Common myeloid progenitor, CD34-positive (primary cell): Measurements from ENCODE around the gene PLCB3.

Source experiments
- CTCF ChIA-PET: fragments of 350-600 bp; sonication (Branson Sonifier 250); formaldehyde crosslinking; loops from one replicate; lab custom pipeline; 2021; ENCODE audit warnings: antibody characterized with exemption; lab: Charles Lee
- POLR2A ChIA-PET: fragments of 350-600 bp; sonication (Branson Sonifier 250); formaldehyde crosslinking; loops from one replicate; lab custom pipeline; 2021; ENCODE audit warnings: antibody characterized with exemption; lab: Charles Lee
- DNase-seq, 3 donors: peaks; one replicate each; pipeline versions ENCODE4 v3.0.0 to v3.0.0-alpha.2; 2013
- H3K27ac ChIP-seq, 2 experiments: 1 replicate in 1 of 2; 2 replicates in 1 of 2; pipeline ENCODE4 v1.7.0; 2013; ENCODE audit warnings: inconsistent platforms in 2 of 2, low read length in 2 of 2, mild to moderate bottlenecking in 2 of 2, low read depth in 1 of 2, moderate library complexity in 1 of 2; ENCODE audit not compliant: severe bottlenecking in 2 of 2, insufficient read depth in 1 of 2, poor library complexity in 1 of 2
- H3K27me3 ChIP-seq, 5 experiments: replicated peaks in 2 of 5; 1 replicate in 3 of 5; 2 replicates in 2 of 5; pipeline versions ENCODE4 v1.6.1 to v1.7.0; 2013; ENCODE audit warnings: low read length in 4 of 5, mild to moderate bottlenecking in 2 of 5, moderate library complexity in 2 of 5, inconsistent platforms in 1 of 5; ENCODE audit not compliant: insufficient read depth in 5 of 5, control insufficient read depth in 4 of 5
- H3K36me3 ChIP-seq, 4 experiments: 1 replicate in 2 of 4; 2 replicates in 2 of 4; pipeline versions ENCODE4 v1.6.1 to v1.7.0; 2013; ENCODE audit warnings: low read length in 3 of 4, control low read depth in 1 of 4, mild to moderate bottlenecking in 1 of 4; ENCODE audit not compliant: control insufficient read depth in 4 of 4, insufficient read depth in 4 of 4
- H3K4me1 ChIP-seq, 4 experiments: 1 replicate in 3 of 4; 2 replicates in 1 of 4; pipeline versions ENCODE4 v1.6.1 to v1.7.1; 2013; ENCODE audit warnings: low read length in 3 of 4, mild to moderate bottlenecking in 3 of 4, control low read depth in 1 of 4, inconsistent platforms in 1 of 4, moderate library complexity in 1 of 4; ENCODE audit not compliant: control insufficient read depth in 4 of 4, insufficient read depth in 4 of 4; ENCODE audit errors: control extremely low read depth in 1 of 4
- H3K4me3 ChIP-seq, 7 experiments: 1 replicate in 4 of 7; 2 replicates in 3 of 7; pipeline versions ENCODE4 v1.5.1 to v1.7.0; 2013; ENCODE audit warnings: mild to moderate bottlenecking in 7 of 7, low read length in 6 of 7, moderate library complexity in 6 of 7, inconsistent platforms in 2 of 7, low read depth in 2 of 7, control low read depth in 1 of 7; ENCODE audit not compliant: insufficient read depth in 4 of 7, control insufficient read depth in 1 of 7; ENCODE audit errors: extremely low read depth in 1 of 7
- H3K9me3 ChIP-seq, 5 experiments: 1 replicate in 4 of 5; 2 replicates in 1 of 5; pipeline versions ENCODE4 v1.6.1 to v1.7.1; 2013; ENCODE audit warnings: low read length in 4 of 5, mild to moderate bottlenecking in 2 of 5, inconsistent platforms in 1 of 5, low read depth in 1 of 5, moderate library complexity in 1 of 5; ENCODE audit not compliant: control insufficient read depth in 4 of 5, insufficient read depth in 2 of 5; ENCODE audit errors: control extremely low read depth in 1 of 5
- WGBS: methylation state at CpG from one replicate; pipeline ENCODE4 v1.1.5; 2013; ENCODE audit not compliant: insufficient coverage; 5-methylcytosine and 5-hydroxymethylcytosine counted together

Gene PLCB3

DNA sequence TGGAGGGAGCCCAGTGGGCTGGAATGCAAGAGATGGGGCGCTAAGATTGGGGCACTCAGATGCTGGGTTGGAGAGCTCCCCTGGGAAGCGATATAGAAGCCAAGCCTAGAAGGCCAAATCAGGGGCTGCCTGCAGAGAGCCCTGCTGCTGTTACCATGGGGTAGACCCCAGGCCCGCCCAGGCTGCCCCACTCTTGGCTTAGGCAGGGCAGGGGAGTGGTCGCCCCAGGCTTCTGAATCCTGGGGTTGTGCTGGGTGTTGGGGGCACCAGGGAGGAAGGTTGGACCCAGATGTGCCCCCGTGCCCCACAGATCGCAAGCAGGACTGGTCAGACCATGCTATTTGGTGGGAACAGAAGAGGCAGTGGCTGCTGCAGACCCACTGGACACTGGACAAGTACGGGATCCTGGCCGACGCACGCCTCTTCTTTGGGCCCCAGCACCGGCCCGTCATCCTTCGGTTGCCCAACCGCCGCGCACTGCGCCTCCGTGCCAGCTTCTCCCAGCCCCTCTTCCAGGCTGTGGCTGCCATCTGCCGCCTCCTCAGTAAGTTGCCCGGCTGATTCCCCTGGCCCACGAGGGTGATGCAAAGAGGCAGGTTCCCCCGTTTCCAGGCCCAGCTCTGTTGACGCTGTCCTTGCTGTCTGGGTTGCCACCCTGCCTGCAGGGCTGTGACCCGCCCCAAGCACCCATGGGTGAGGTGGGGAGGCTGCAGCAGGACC, 40.9 kb upstream of the PLCB3 start:
- H3K4me3 ChIP-seq = no peak overlapping the region
- H3K27me3 ChIP-seq = no peaks in the 10 kb centered on the region
- H3K36me3 ChIP-seq = peaks cover 12 to 59% (median 41%) of the 10 kb centered on the region in 4 experiments
- H3K9me3 ChIP-seq = no peaks in the 10 kb centered on the region
- POLR2A ChIA-PET = interaction anchor here (0.5 to 1.0 kb wide), 2 partner anchors 9 to 31 kb away, joined by 3 read pairs; partner anchors contain the start of gene FKBP2
- no peak overlapping the region for H3K27ac ChIP-seq
- H3K4me1 ChIP-seq = peaks cover 5 to 41% (median 37%) of the 10 kb centered on the region in 4 experiments
- CTCF ChIA-PET = interaction anchor here (1.0 to 15.6 kb wide), 5 partner anchors 10 to 127 kb away, joined by 3 to 321 read pairs (median 123); partner anchors contain the start of genes CATSPERZ, ESRRA, FKBP2 and NUDT22
- no peak for DNase-seq
- WGBS = 97% methylated on average over 22 of the region's 24 CpGs

DNA sequence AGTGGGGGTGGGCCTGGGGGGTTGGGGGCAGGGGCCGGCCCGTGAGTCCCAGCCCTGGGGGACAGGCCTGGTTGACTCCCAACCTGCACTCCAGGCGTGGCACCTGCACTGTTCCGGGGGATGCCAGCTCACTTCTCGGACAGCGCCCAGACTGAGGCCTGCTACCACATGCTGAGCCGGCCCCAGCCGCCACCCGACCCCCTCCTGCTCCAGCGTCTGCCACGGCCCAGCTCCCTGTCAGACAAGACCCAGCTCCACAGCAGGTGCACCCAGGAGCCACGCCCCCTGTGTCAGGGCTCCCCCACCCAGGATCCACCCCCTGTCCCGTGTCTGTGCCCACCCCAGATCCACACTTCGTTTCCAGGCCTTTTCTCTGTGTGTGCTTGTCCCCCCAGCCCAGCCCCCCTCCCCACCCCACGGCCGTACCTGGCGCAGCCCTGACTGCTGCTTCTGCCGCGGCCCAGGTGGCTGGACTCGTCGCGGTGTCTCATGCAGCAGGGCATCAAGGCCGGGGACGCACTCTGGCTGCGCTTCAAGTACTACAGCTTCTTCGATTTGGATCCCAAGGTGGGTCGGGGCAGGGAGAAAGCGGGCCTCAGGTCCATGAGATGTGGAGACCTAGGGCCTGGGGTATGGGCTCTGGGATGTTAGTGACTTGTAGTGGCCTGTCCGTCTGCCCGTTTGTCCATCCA, 40.0 kb upstream of the PLCB3 start:
- Histone ChIP-seq H3K4me1 (peaks cover 0 to 32% (median 29%) of the 10 kb centered on the region in 4 experiments), H3K9me3 (no peaks in the 10 kb centered on the region), H3K4me3 (no peak overlapping the region), H3K36me3 (peaks cover 12 to 61% (median 41%) of the 10 kb centered on the region in 4 experiments), H3K27ac (peak overlapping the region in 1 of 2 experiments; percentile 49), H3K27me3 (no peaks in the 10 kb centered on the region)
- WGBS = 93% methylated on average over 17 of the region's 30 CpGs
- ChIA-PET POLR2A (interaction anchor here (0.5 to 1.2 kb wide), 3 partner anchors 13 to 30 kb away, joined by 3 read pairs; partner anchors contain the start of gene FKBP2), CTCF (interaction anchor here (1.0 to 15.6 kb wide), 2 partner anchors 9 to 127 kb away, joined by 3 to 321 read pairs; partner anchors contain the start of genes NUDT22 and TRPT1)
- no peak for DNase-seq

DNA sequence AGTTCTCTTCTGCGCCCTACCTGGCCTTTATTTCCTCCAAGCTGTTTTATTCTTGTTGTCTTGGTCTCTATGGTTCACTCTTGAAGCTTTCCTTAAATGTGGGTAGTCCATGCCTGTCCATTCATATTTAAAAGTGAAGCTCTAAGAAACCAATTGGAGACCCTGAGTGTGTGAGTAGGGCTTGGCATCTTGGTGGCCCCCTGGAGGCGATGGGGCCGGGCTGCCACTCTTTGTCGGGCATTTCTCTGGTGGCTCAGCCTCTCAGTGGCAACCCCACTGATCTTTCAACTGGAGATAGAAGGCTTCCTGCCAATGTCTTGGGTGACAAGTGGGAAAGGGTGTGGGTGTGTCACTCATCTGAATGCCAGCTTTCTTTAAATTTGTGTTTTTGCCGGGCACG, 34.5 kb upstream of the PLCB3 start:
- DNase-seq = peak; percentile 29 to 57 (median 56)
- POLR2A ChIA-PET = interaction anchor here (1.0 to 5.7 kb wide), 4 partner anchors 8 to 14 kb away, joined by 3 to 49 read pairs (median 4); partner anchors contain the start of genes DNAJC4, FERMT3, NUDT22 and TRPT1
- no peak overlapping the region for H3K4me3 ChIP-seq
- CTCF ChIA-PET = interaction anchor here (0.9 to 16.0 kb wide), 10 partner anchors 9 to 85 kb away, joined by 3 to 321 read pairs (median 4); partner anchors contain the start of genes FERMT3, NUDT22 and TRPT1
- 80% methylated on average over 6 of the region's 6 CpGs for WGBS
- no peaks in the 10 kb centered on the region for H3K4me1 ChIP-seq
- H3K9me3 ChIP-seq = no peaks in the 10 kb centered on the region
- H3K27ac ChIP-seq = no peak overlapping the region
- no peaks in the 10 kb centered on the region for H3K27me3 ChIP-seq
- H3K36me3 ChIP-seq = peaks cover 18 to 74% (median 49%) of the 10 kb centered on the region in 4 experiments

DNA sequence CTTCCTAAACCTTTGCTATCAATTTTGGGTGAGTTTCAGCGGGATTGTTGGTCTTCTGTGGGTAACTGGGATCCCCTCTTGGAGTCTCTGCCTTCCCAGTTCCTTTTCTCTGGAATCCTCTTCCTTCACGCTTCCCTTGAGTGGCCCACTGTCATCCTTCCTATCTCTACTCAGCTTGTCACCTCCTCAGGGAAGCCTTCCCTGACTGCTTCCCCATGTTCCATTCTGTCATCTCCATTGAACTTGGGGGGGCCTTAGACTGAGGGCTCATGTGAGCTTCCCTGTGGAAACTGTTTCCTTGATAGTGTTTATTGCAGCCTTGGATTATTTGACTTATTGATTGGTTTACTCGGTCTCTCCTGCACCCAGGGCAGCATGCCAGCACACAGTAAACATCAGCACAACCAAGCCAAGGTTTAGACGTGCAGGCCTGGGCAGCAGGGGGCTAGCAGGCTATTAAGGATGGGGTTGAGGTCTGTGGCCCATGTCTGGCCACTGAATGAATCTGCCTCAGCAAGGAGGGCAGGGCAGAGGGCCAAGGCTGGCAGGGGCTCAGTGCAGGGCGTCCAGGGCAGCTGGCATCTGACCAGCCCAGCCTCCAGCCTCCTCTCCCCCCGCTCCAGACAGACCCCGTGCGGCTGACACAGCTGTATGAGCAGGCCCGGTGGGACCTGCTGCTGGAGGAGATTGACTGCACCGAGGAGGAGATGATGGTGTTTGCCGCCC, 32.5 kb upstream of the PLCB3 start:
- Histone ChIP-seq H3K4me1 (no peaks in the 10 kb centered on the region), H3K9me3 (no peaks in the 10 kb centered on the region), H3K36me3 (peaks cover 12 to 74% (median 51%) of the 10 kb centered on the region in 4 experiments), H3K27me3 (no peaks in the 10 kb centered on the region), H3K27ac (no peak overlapping the region), H3K4me3 (no peak overlapping the region)
- CTCF ChIA-PET = interaction anchor here (1.0 to 16.0 kb wide), 5 partner anchors 9 to 85 kb away, joined by 4 to 321 read pairs (median 5); partner anchors contain the start of gene FERMT3
- 93% methylated on average over 6 of the region's 11 CpGs for WGBS
- no peak for DNase-seq
- POLR2A ChIA-PET = interaction anchor here (5.7 kb wide), 1 partner anchor 14 kb away, joined by 49 read pairs; the partner anchor contains the start of gene FERMT3

DNA sequence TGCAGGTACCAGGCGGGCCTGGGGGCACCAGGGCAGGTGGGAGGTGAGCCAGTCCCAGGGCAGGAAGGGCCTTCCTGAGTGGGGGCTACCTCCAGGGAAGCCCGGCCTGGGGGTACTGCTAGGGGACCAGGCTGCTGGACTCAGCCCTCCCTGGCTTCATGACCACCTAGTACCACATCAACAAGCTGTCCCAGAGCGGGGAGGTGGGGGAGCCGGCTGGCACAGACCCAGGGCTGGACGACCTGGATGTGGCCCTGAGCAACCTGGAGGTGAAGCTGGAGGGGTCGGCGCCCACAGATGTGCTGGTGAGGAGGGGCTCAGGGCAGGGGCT, 32.0 kb upstream of the PLCB3 start:
- Histone ChIP-seq H3K36me3 (peaks cover 12 to 75% (median 52%) of the 10 kb centered on the region in 4 experiments), H3K9me3 (no peaks in the 10 kb centered on the region), H3K27ac (no peak overlapping the region), H3K4me1 (peaks cover 0 to under 1% (median 0%) of the 10 kb centered on the region in 4 experiments), H3K4me3 (no peak overlapping the region), H3K27me3 (no peaks in the 10 kb centered on the region)
- ChIA-PET POLR2A (interaction anchor here (0.9 to 5.7 kb wide), 2 partner anchors 9 to 14 kb away, joined by 3 to 49 read pairs; partner anchors contain the start of gene FERMT3), CTCF (interaction anchor here (1.0 to 16.0 kb wide), 4 partner anchors 8 to 85 kb away, joined by 4 to 321 read pairs (median 5); partner anchors contain the start of gene FERMT3)
- DNase-seq = no peak
- WGBS = 94% methylated on average over 6 of the region's 7 CpGs

DNA sequence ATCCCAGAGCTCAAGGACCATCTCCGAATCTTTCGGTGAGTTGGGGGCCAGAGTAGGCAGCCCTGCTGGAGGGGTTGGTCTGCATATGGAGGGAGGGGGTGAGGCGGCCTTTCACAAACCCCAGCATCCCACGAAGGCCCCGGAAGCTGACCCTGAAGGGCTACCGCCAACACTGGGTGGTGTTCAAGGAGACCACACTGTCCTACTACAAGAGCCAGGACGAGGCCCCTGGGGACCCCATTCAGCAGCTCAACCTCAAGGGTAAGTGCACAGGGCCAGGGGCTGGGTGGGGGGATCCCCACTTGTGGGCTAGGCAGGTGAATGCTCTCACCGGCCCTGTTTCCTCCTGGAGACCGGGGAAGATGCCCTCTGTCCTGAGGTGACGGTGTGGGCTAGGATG, 31.6 kb upstream of the PLCB3 start:
- WGBS = 100% methylated on average over 3 of the region's 10 CpGs
- Histone ChIP-seq H3K9me3 (no peaks in the 10 kb centered on the region), H3K27me3 (no peaks in the 10 kb centered on the region), H3K4me3 (no peak overlapping the region), H3K27ac (no peak overlapping the region), H3K4me1 (peaks cover 0 to 5% (median 1%) of the 10 kb centered on the region in 4 experiments), H3K36me3 (peaks cover 12 to 73% (median 53%) of the 10 kb centered on the region in 4 experiments)
- ChIA-PET CTCF (interaction anchor here (2.0 to 16.0 kb wide), 2 partner anchors 11 to 84 kb away, joined by 4 to 321 read pairs; partner anchors contain the start of gene FERMT3), POLR2A (interaction anchor here (0.6 to 5.7 kb wide), 3 partner anchors 9 to 283 kb away, joined by 3 to 49 read pairs (median 3); partner anchors contain the start of gene FERMT3)
- no peak for DNase-seq
